ENCODE data around the gene CHID1.

The CHID1 gene

DNA sequence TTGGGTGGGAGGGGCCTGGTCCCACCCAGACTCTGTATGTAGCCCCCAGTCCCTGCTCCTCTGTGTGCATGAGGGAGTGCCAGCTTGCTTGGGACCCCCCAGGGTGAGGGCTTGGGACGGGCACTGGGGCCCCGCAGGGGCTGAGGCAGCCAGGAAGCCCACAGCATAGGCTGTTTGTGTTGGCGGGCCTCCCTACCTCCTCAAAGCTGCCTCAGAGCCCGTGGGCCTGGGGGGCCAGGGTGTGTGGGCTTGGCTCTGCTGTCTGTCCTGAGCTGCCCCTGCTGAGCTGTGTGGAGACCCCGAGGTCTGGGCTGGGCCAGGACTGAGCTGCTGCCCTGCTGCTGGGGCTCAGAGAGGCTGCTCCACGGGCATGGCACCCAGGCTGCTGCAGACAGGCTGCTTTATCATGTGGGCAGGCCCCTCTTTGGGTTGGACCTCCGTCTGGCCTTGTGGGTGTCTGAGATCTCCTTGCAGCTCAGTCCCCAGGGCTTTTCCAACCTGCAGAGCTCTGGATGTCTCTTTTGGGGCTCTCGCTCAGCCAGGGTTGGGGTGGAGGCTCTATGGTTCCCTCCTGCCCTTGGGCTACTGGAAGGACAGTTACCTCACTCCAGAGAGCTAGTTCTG is 64.6 kb downstream of the CHID1 start:
- DNase-seq = no peak

DNA sequence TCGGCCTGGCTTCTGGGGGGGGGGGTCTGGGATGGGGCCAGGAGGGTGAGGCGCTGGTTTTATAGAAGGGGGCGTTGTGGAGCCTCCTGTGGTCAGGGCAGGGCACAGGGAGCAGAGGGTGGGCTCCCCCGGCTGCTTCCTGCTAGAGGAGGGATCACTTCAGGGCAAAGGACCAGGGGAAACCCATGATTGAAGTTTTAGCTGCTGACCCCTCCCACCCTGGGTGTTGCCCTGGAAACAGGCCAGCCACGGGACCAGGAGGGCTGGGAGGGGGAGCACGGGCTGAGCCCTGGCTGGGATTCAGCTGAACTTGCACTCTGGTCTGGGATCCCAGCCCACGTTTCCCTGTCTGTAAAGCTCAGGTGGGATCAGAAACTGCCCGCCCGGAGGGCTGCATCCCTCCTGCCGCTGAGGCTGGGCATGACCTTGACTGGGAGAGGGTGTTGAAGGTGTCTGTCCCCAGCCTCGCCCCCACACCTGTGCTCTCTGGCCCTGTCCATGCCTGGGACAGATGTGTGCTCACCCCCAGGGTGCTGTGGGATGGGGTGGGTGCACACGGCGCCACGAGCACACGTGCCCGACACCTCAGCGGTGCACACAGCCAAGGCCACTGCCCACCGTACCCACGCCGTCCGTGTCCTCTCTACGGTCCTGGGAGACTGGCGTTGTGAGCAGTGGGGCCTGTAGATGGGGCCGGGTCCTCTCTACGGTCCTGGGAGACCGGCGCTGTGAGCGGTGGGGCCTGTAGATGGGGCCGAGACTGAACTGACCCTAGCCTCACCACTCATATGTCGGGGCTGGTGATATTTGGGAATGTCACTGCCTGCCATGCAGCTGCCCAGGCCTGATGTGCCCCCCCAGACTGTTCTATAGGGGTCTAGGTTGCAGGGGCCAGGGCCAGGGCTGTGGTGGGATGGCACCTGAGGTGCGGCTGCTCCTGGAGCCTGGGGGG is 65.6 kb downstream of the CHID1 start:
- no peak for DNase-seq

DNA sequence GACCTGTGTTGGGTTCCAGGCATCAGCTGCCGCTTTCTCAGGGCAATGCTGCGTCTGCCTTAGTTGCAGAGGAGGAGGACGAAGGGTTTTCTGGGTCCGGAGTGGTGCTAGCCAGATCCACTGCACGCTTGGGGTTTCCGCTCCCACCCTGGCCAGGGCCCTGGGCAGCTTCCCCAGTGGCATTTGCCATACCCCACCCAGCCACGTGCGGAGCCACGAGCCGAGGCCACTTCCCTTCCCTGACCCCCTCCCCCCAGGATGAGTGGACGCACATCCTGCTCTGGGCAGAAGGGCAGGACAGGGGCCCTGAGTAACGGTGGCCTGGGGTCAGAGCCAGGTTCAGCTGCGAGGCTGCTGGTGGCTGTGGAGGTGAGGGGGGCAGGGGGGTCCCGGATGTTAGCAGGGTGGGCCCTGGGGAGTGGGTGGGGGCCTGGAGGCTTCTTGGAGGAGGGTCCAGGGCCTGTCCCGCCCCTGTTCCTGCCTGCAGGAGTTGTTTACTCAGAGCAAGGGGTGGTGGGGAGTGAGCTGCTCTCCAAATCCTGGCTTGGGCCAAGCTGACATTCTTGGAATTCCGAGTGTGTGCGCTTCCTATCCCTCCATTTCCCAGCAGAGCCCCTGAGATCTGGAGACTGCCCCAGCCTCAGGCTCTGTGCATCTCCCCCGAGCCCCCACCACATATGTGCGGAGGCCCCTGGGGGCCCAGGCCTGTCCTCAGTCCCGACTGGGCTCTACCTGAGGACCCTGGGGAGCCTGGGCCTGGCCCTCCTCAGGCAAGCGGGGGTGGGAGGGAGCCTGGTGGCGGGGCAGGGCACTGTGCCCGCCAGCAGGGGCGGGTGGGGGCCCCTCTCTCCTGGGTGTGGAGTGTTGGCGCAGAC is 66.6 kb downstream of the CHID1 start:
- no peak for DNase-seq

DNA sequence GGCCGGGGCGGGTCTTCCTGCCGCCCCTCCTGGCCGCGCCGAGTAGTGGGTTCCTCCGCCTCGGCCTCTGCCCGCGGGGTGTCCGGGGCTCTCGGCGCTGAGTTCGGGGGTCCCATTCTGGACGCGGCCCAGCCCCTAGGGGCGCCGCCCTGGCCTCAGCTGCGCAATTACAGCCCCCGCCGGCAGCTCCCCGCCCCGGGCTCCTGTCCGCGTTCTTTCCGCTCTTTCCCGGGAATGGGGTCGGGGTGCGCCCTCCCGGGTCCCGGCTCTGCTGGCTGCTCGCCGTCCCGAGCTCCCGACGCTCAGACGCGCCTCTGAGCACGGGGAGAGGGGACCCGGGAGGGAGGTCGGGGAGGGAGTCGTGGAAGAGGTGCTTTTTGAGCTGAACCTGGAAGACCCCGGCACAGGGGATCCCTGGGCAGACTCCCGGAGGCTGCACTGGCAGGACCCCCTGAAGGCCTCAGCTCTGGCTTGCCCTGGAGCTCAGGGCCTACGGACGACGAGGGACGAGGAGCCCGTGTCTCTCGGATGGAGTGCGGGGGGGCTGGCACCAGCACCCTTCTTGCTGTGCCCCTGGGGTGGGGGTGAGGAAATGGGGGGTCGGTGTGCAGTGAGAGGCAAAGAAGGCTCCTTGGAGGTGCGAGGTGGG is 67.4 kb downstream of the CHID1 start:
- no peak for DNase-seq

DNA sequence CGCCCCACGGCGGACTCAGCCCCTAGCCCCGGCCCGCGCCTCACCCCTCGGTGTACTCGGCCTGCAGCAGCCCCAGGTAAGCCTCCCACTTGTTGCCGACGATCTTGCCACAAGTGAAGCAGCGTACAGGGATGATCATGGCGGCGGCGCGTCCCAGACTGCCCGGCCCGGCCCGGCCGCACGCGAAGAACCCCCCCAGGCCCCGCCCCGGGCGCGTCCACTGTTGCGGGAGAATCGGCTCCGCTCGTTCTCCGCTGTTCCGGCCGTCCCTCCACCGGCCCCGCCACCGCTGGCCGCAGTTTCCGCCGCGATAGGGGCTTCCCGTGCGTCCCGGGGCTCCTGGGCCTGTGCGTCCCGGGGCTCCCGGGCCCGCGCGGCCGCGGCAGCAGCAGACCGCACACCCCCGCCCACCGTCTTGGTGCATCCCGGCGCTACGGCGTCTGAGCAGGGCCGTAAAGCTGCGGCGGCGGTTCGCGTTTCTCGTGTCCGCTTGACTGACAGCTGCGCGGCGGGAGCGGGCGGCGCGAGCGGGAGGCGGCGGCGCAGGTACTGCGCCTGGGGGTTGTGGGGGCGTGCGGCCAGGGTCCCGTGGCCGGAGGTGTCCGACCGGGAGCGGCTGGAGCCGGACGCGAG is 68.1 kb downstream of the CHID1 start, which contains the start of the genes POLR2L and TSPAN4:
POLR2L (minus strand) TSS at position 160 of the 633 bp plus-strand sequence; CDS start at position 139, 21 bp downstream.
TSPAN4 (plus strand) TSS at position 483 of the 633 bp plus-strand sequence. CDS start 7,453 bp downstream, outside the sequence.
- DNase-seq = peak; percentile 81

DNA sequence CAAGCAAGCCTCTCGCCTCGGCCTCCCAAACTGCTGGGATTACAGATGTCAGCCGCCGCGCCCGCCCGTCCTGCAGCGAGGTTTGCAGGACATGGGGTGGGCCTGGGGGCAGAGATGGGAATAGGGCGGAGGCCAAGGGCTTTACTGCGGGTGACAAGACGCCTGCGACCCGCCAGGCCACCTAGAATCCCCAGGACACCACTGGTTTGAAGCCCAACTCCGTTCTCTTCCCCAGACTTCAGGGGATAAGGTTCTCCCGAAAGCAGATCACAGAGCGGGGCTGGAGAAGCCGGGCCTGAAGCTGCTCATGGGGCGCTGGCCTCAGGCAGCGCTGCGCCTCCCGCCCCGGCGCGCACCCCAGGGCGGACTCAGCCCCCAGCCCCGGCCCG is 68.6 kb downstream of the CHID1 start:
- no peak for DNase-seq

DNA sequence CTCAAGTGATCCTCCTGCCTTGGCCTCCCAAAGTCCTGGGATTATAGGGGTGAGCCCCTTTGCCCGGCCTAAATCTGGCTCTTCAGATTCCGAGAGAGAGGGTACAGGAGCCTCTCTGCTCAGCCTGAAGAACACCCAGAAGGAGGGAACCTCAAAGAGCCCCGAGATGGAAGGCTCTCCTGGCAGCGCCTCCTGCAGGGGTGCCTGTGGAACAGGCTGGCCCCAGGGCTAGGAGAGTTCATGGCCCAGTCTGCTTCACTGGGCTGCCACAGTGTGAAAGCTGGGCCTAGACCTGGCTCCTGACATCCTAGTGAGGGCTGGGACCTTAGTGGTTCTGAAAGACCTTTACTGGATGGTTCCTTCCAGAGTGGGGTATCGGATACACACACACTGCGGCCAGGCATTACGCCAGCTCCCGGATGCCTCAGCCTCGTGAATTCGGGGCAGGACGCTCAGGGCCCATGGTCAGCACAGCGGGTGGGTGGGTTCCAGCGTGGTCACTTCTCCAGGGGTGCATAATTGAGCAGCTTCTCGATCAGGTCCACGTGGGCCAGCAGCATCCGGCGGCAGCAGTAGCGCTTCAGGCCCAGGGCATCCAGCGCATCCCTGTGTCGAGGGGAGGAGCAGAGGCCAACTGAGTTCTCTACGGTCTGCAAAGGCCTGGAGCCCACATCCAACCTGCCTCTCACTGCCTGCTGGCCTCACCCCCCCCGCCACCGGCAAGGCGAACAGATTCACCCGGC is 70.6 kb downstream of the CHID1 start:
- no peak for DNase-seq

DNA sequence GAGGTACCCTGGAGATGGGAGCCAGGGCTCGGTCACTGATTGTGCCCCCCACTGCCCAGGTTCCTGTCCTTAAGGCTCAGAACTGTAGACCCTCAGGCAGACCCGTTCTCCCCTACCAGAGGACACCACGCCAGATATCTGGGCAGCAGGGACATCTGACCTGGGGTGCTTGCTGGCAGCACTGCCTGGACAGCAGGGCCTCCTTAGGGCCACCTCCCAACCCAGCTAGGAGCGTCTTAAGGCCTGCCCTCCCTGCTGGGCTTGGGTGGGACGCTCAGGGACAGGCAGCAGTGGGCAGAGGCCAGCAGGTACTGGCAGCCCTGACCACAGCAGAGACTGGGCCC is 71.4 kb downstream of the CHID1 start:
- DNase-seq = no peak

DNA sequence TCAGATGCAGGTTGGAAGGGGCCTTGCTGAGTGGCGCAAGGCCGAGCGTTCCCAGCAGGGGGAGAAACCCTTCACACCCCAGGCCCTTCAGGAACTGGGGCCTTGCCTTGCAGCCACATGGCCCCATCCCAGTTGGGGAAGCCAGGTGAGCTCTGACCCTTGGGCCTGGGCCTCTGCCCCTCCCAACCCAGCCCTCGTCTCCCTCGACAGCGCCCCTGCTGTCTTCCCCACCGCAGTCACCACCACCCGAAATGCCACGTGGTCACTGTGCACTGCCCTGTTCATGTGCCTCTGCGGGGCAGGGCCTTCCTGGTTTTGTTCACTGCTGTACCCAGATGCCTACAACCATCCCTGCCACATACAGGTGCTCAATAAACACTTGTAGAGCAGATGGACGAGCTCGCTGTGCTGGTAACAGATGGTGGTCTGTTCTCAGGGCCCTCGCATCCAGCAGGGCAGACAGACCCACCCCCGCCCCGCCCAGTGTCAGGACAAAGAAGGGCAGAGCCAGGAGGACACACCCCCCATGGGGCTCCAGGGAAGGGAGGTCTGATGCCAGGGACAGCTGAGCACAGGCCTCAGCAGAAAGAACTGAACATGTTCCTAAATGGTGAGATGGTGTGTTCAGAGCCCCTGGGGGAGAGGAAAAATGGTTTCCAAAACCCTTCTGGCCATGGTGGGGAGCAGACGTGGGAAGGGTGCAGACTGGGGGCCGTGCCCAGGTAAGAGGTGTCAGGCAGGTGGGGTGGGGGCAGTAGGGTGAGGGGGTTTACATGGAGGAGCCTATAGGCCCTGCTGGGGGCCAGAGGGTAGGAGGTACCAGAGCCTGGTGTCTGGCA is 72.0 kb downstream of the CHID1 start:
- no peak for DNase-seq

DNA sequence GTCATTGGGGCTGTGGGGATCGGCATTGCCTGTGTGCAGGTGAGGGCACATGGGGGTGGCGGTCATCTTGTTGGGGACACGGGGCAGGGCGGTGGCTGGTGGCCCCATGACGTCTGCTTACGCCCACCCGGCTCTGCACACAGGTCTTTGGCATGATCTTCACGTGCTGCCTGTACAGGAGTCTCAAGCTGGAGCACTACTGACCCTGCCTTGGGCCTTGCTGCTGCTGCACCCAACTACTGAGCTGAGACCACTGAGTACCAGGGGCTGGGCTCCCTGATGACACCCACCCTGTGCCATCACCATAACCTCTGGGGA is 72.7 kb downstream of the CHID1 start:
- DNase-seq = no peak

DNA sequence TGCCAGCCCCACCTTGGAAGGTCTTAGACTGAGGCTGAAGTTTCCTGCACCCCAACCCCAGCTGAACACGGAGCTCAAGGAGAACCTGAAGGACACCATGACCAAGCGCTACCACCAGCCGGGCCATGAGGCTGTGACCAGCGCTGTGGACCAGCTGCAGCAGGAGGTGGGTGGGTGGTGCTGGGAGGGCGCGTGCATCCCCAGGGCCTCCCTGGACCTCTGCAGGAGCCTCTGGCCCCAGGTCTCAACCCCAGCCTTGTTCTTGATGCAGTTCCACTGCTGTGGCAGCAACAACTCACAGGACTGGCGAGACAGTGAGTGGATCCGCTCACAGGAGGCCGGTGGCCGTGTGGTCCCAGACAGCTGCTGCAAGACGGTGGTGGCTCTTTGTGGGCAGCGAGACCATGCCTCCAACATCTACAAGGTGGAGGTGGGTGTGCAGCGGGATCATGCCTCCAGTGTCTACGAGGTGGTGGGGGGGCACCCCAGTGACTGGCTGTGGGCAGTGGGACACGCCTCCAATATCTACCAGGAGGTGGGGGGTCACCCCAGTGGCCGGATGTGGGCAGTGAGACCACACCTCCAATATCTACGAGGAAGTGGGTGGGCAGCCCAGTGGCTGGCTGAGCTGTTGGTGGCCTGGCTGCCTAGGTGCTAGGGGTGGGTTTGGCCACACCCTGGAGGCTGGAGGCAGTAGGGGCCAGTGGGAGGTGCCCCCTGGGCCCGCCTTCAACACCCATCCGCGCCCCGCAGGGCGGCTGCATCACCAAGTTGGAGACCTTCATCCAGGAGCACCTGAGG is 73.2 kb downstream of the CHID1 start:
- DNase-seq = no peak

DNA sequence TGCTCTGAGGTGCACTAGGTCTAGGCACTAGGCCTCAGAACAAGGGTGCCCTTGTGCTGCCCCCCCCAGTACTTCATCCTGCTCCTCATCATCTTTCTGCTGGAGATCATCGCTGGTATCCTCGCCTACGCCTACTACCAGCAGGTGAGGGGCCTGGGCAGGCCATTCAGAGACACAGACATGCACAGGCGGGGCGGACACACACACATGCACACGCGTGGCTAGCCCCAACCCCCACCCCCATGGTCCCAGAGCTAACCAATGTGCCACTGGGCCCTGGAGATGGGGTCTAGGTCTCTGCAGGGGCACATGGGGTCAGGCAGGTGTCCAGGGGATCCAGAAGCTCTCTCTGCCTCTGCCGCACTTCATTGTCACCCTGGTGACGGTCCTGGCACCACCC is 73.9 kb downstream of the CHID1 start:
- DNase-seq = no peak

DNA sequence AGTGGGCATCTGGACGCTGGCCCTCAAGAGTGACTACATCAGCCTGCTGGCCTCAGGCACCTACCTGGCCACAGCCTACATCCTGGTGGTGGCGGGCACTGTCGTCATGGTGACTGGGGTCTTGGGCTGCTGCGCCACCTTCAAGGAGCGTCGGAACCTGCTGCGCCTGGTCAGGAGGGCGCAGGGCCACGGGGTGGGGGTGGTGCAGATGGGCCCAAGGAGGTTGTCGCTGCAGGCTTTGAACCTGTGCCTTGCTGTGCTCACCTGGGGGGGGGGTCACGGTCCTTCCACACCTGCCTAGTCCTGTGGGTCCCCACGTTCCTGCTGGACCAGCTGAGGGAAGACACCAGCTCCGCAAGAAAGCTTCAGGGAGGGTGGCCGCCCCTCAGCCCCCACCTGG is 74.3 kb downstream of the CHID1 start:
- DNase-seq = no peak

DNA sequence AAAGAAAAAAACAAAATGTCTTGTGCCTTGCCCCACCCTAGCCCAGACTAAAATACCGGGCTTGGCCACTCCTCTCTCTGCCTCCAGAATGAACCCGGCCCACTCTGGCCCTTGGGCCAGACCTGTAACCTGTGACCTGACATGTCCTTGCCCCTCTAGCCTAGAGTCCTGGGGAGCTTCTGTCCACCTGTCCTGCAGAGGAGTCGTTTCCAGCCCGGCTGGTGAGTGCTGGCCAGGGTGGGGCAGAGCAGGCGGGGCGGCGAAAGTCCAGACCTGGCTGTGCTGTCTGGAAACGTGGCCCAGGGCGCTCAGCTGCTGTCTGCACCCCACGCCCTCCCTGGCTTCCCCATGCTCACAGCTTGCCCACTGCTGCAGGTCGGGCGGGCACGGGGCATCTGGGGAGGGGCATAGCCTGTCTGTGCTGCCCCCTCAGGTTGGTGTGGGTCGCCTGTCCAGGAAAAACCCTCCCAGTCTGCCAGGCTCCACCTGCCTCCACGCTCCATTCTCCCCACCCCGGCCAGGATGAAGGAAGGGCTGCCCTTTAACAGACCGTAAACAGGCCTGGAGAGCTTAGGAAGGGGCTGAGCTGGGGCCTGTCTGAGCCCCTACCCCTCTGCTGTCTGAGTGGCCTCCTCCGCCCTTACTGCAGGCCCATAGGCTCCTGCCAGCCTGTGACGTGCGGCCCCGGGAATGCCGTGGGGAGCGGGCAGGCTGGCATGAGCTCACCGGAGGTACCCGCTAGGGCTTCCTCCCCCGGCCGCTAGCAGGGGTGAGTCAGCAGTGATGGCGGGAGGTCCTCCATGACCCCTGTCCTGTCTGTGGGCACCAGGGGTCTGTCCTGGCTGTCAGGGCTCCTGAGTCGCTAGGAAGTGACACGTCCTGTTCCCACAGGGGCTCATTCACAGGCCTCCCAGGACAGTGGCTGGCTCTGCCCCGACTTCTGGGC is 76.0 kb downstream of the CHID1 start:
- DNase-seq = no peak

DNA sequence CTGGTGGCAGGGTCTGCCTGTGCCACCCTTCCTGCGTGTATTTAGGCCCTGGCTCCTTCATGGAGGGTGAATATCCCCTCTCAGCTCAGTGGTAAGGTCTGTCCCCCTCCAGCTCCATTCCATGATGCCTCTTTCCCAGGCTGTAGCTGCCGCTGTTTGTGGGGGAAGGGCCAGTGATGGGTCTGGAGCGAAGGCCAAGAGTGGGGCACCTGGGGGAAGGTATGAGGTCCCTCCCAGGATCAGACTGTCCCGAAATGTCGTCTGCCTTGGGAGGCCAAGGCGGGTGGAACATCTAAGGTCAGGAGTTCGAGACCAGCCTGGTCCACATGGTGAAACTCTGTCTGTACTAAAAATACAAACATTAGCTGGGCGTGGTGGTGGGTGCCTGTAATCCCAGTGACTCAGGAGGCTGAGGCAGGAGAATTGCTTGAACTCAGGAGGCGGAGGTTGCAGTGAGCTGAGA is 76.7 kb downstream of the CHID1 start:
- no peak for DNase-seq

DNA sequence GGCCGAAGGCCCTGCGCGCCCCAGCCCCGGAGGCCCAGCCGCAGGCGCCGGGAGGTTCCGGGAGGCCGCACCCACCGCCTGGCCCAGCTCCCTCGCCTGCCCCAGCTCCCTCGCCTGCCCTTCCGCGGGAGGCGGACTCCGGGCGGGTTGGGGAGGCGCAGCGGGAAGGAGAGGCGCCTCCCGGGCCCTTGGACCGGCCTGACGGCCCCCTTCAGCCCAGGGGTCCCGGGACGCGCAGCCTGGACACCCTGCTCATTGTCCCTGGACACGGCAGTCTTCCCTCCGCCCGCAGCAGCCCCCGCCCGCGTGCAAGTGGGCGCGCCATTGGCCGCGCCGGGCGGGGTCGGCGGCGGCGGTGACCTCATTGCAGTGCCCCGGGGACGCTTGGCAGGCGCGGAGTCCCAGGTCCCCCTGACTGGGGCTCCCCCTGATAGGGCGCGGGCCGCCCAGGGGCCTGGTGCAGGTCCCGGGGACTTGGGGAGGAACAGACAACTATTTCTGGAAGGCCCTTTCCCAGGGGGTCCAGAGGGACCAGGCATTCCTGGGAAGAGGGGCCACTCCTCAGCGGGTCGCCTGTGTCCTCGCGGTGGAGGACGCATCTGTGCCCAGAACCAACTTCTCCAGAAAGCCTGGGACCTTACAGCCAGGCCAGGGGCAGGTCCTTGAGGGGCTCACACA is 77.4 kb downstream of the CHID1 start:
- no peak for DNase-seq

DNA sequence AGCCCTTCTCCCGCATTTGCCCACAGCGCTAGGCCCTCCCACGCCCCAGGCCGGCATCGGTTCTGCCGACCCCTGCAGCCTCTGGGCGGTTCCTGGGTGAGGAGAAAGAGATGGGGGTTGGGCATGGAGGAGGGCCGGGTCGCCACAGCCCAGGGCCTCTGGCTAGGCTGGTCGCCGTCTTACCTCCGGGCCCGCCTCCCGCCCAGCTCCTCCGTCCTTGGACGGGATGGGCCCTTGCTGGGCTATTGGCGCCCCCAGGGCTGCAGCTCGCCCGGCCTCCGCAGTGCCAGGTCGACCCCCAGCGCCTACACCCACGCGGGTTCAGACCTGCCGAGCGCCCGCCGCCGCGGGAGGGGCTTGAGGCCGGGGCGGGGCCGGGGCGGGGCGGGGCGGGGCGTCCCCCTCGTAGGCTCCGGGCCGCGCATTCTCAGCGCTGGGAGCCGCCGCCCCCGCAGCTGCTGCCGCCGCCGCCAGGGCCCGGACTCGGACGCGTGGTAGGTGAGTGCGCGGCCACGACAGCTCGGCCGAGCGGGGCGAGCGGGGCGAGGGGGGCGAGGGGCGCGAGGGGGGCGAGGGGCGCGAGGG is 78.0 kb downstream of the CHID1 start, which contains the start of gene CD151:
CD151 (plus strand) TSS at position 424 of the 585 bp plus-strand sequence. CDS start 3,118 bp downstream, outside the sequence.
- DNase-seq = no peak
